ENCODE results near the gene SEPTIN2.

The SEPTIN2 gene

DNA sequence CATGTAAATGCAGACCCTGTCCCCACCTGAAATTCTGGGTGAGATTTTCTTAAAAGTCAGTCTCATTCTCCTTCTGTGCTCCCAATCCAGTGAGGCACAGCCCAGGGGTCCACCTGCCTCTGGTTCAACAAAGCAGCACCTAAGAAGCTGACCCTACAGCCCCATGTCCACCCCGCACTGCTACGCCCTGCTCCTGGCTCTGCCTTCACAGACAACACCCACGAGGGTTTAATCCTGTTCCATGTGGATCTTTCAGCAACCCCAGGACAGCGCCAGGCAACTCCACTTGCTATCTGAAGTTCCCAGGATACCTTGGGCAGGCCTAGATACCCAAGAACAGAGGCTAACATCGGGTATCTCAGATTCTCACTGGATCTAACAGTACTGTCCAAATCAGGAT lies 45.2 kb upstream of the SEPTIN2 start:
- no peak overlapping the region for H2BK15ac ChIP-seq (replicated peaks; ENCODE audit: low read depth)
- no peak overlapping the region for H3K4me3 ChIP-seq (ENCODE audit: low read length)
- no CpG with 5 or more reads among the region's 5 CpGs for WGBS (ENCODE audit: extremely low coverage, insufficient coverage, low lambda C conversion rate)
- no peak overlapping the region for H4K5ac ChIP-seq (ENCODE audit: low read length)
- no peak overlapping the region for H2AK5ac ChIP-seq (ENCODE audit: low read length)
- peaks cover 11% of the 10 kb centered on the region for H3K36me3 ChIP-seq (ENCODE audit: control insufficient read depth, insufficient read depth, low read length)
- peak overlapping the region; percentile 13 for H3K9ac ChIP-seq (ENCODE audit: low read length)
- H3K23ac ChIP-seq (ENCODE audit: low read length), result no peak overlapping the region
- H3K27ac ChIP-seq (ENCODE audit: low read depth, low read length), result no peak overlapping the region
- no peak overlapping the region for H3K4ac ChIP-seq (ENCODE audit: low read depth, low read length)
- H3K4me1 ChIP-seq (ENCODE audit: control insufficient read depth, low read depth, low read length), result peaks cover 5% of the 10 kb centered on the region
- H3K79me2 ChIP-seq (ENCODE audit: control insufficient read depth, insufficient read depth, low read length), result peaks cover 61% of the 10 kb centered on the region
- H4K8ac ChIP-seq (ENCODE audit: low read depth, low read length), result no peak overlapping the region
- H2BK5ac ChIP-seq (ENCODE audit: low read length), result no peak overlapping the region
- DNase-seq, result no peak
- no peaks in the 10 kb centered on the region for H3K27me3 ChIP-seq (ENCODE audit: insufficient read depth, low read length, poor library complexity)
- H3K79me1 ChIP-seq (ENCODE audit: low read length), result peaks cover 41% of the 10 kb centered on the region
- no peak overlapping the region for H3K18ac ChIP-seq (ENCODE audit: low read length)
- H2BK120ac ChIP-seq (ENCODE audit: low read depth, low read length), result no peak overlapping the region
- peak overlapping the region; percentile 8 for H3K56ac ChIP-seq (ENCODE audit: low read length)
- no peak overlapping the region for H3K4me2 ChIP-seq (ENCODE audit: low read length)

DNA sequence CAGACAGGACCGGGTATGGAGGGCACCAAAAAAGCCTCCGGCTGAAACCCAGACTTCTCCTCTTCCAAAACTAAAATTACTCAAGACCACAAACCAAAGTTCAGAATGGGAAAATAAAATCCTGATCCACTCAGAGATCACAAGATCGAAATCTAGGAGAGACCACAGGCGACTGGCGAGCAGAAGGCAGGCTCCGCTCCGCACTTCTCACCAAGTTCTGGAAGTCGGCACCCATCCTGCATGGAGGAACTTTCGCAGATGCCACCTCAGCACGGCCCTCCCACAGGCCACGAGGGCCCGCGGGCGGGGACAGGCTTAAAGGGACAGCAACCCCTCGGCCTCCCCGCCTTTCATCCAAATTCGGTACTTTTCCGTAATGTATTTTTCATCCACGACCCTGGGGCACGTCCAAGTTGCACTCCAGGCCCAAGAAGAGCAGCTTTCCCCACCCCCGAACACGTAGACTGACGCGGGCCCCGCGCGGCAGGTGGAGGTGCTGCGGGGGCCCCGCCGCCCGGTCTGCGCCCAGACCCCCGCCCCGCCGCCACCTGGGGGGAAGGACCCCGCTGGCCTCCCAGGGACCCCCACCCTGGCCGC lies 43.9 kb upstream of the SEPTIN2 start:
- peak overlapping the region; percentile 73 for H3K4me2 ChIP-seq (ENCODE audit: low read length)
- DNase-seq, result peak; percentile 57
- H3K4ac ChIP-seq (ENCODE audit: low read depth, low read length), result peak overlapping the region; percentile 97
- H3K27me3 ChIP-seq (ENCODE audit: insufficient read depth, low read length, poor library complexity), result no peaks in the 10 kb centered on the region
- no peak overlapping the region for H4K5ac ChIP-seq (ENCODE audit: low read length)
- no peak overlapping the region for H3K27ac ChIP-seq (ENCODE audit: low read depth, low read length)
- no peak overlapping the region for H2BK15ac ChIP-seq (replicated peaks; ENCODE audit: low read depth)
- no CpG with 5 or more reads among the region's 37 CpGs for WGBS (ENCODE audit: extremely low coverage, insufficient coverage, low lambda C conversion rate)
- H2AK5ac ChIP-seq (ENCODE audit: low read length), result no peak overlapping the region
- peak overlapping the region; percentile 71 for H3K4me3 ChIP-seq (ENCODE audit: low read length)
- H3K36me3 ChIP-seq (ENCODE audit: control insufficient read depth, insufficient read depth, low read length), result peaks cover 3% of the 10 kb centered on the region
- H3K18ac ChIP-seq (ENCODE audit: low read length), result peak overlapping the region; percentile 99
- peaks cover 57% of the 10 kb centered on the region for H3K79me2 ChIP-seq (ENCODE audit: control insufficient read depth, insufficient read depth, low read length)
- H4K8ac ChIP-seq (ENCODE audit: low read depth, low read length), result no peak overlapping the region
- H3K4me1 ChIP-seq (ENCODE audit: control insufficient read depth, low read depth, low read length), result peaks cover 5% of the 10 kb centered on the region
- H2BK5ac ChIP-seq (ENCODE audit: low read length), result no peak overlapping the region
- H2BK120ac ChIP-seq (ENCODE audit: low read depth, low read length), result no peak overlapping the region
- no peak overlapping the region for H3K23ac ChIP-seq (ENCODE audit: low read length)
- peaks cover 34% of the 10 kb centered on the region for H3K79me1 ChIP-seq (ENCODE audit: low read length)
- peak overlapping the region; percentile 84 for H3K9ac ChIP-seq (ENCODE audit: low read length)
- peak overlapping the region; percentile 88 for H3K56ac ChIP-seq (ENCODE audit: low read length)

DNA sequence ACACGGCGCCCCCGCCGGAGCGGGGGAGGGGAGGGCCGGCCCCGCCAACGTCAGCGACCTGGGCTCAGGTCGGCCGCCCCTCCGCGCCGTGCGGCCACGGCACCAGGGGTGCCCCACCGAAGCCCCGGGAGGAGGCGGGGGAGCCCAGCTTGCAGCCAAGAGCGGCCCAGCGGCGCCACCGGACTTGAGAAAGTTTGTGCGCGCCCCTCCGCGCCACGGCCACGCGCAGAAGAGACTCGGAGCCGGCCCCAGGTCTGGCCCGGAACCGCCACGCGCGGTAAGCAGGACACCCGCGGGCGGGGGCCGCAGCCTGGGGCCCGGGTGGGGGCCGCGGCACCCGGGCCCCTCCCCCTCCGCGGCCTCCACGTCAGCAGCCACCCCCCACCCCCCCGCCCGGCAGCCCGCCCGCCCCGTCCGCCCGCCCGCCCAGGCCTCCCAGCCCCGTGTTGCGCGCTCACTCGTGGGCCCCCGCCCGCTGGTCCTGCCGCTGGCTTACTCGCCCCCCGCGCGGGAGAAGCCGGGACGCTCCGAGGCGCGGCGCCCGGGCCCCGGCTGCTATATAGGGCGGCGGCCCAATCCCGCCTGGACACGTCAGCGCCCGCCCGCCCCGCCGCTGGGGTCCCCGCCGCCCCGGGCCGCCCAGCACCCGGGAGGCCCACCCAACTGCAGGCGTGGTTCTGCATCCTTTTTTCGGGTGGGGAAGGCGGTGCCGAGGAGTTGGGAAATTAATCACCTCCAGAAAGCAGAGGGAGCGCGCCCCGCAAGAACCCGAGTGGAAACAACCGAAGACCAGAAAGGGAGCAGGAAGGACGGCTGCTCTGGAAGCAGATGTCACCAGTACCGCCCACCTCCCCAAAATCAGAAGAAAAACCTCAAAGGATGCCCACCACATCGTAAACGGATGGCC lies 43.2 kb upstream of the SEPTIN2 start:
- DNase-seq, result peak; percentile 45
- H3K4me2 ChIP-seq (ENCODE audit: low read length), result peak overlapping the region; percentile 74
- WGBS (ENCODE audit: extremely low coverage, insufficient coverage, low lambda C conversion rate), result no CpG with 5 or more reads among the region's 102 CpGs
- H3K79me1 ChIP-seq (ENCODE audit: low read length), result peaks cover 30% of the 10 kb centered on the region
- H4K5ac ChIP-seq (ENCODE audit: low read length), result no peak overlapping the region
- H3K23ac ChIP-seq (ENCODE audit: low read length), result no peak overlapping the region
- H2BK5ac ChIP-seq (ENCODE audit: low read length), result no peak overlapping the region
- peak overlapping the region; percentile 21 for H2BK120ac ChIP-seq (ENCODE audit: low read depth, low read length)
- peak overlapping the region; percentile 71 for H3K4me3 ChIP-seq (ENCODE audit: low read length)
- H3K9ac ChIP-seq (ENCODE audit: low read length), result peak overlapping the region; percentile 84
- no peak overlapping the region for H4K8ac ChIP-seq (ENCODE audit: low read depth, low read length)
- peak overlapping the region; percentile 88 for H3K56ac ChIP-seq (ENCODE audit: low read length)
- peak overlapping the region; percentile 99 for H3K18ac ChIP-seq (ENCODE audit: low read length)
- H3K79me2 ChIP-seq (ENCODE audit: control insufficient read depth, insufficient read depth, low read length), result peaks cover 53% of the 10 kb centered on the region
- H3K4ac ChIP-seq (ENCODE audit: low read depth, low read length), result peak overlapping the region; percentile 97
- H3K27ac ChIP-seq (ENCODE audit: low read depth, low read length), result peak overlapping the region; percentile 38
- no peak overlapping the region for H2BK15ac ChIP-seq (replicated peaks; ENCODE audit: low read depth)
- H3K4me1 ChIP-seq (ENCODE audit: control insufficient read depth, low read depth, low read length), result peaks cover 5% of the 10 kb centered on the region
- H3K27me3 ChIP-seq (ENCODE audit: insufficient read depth, low read length, poor library complexity), result no peaks in the 10 kb centered on the region
- no peak overlapping the region for H2AK5ac ChIP-seq (ENCODE audit: low read length)
- peaks cover 3% of the 10 kb centered on the region for H3K36me3 ChIP-seq (ENCODE audit: control insufficient read depth, insufficient read depth, low read length)

DNA sequence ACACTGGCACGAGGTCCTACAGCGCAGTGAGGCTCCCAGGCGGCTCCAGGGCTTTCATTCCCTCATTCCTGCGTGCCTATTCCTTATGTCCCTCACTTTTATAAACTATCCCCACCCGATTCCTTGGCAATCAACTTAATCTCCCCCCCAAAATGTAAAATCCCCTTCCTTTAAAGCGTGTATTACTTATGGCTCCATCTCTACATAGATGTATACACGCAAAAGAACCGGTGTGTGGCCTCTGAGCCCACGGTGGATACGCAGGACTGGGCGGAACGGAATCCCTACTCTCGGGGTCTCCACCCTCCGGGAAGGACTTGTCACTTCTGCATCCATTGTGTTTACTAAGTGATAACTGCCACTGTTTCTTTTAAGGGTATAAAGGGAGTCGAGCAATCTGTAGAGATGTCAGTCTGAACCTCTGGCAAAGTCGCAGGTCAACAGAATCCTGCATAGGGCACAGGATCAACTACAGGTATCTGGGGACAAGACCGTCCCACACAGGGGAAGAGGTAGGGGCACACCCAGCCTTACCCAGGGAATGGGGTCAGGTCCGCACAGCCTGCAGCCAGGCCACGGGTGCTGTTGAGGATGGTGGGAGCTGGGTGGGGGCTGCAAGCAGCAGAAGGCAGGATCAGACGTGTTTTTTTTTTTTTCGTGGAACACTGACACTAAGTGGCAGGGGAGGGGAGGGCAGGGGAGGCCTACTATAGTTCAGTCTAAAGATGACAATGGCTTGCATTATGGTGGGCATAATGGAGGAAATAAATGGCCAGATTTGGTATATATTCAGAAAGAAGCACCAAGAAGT lies 42.3 kb upstream of the SEPTIN2 start:
- Histone ChIP-seq H2BK5ac (ENCODE audit: low read length) (no peak overlapping the region), H3K79me1 (ENCODE audit: low read length) (peaks cover 26% of the 10 kb centered on the region), H3K36me3 (ENCODE audit: control insufficient read depth, insufficient read depth, low read length) (no peaks in the 10 kb centered on the region), H3K4me2 (ENCODE audit: low read length) (peak overlapping the region; percentile 74), H2BK15ac (replicated peaks; ENCODE audit: low read depth) (no peak overlapping the region), H3K4me1 (ENCODE audit: control insufficient read depth, low read depth, low read length) (peaks cover 5% of the 10 kb centered on the region), H2BK120ac (ENCODE audit: low read depth, low read length) (no peak overlapping the region), H3K79me2 (ENCODE audit: control insufficient read depth, insufficient read depth, low read length) (peaks cover 53% of the 10 kb centered on the region), H3K27me3 (ENCODE audit: insufficient read depth, low read length, poor library complexity) (no peaks in the 10 kb centered on the region), H3K18ac (ENCODE audit: low read length) (no peak overlapping the region), H3K27ac (ENCODE audit: low read depth, low read length) (no peak overlapping the region), H3K4me3 (ENCODE audit: low read length) (no peak overlapping the region), H4K8ac (ENCODE audit: low read depth, low read length) (no peak overlapping the region), H2AK5ac (ENCODE audit: low read length) (no peak overlapping the region), H3K23ac (ENCODE audit: low read length) (no peak overlapping the region), H3K56ac (ENCODE audit: low read length) (peak overlapping the region; percentile 80), H3K4ac (ENCODE audit: low read depth, low read length) (no peak overlapping the region), H3K9ac (ENCODE audit: low read length) (peak overlapping the region; percentile 70), H4K5ac (ENCODE audit: low read length) (no peak overlapping the region)
- peak; percentile 25 for DNase-seq
- no CpG with 5 or more reads among the region's 21 CpGs for WGBS (ENCODE audit: extremely low coverage, insufficient coverage, low lambda C conversion rate)

DNA sequence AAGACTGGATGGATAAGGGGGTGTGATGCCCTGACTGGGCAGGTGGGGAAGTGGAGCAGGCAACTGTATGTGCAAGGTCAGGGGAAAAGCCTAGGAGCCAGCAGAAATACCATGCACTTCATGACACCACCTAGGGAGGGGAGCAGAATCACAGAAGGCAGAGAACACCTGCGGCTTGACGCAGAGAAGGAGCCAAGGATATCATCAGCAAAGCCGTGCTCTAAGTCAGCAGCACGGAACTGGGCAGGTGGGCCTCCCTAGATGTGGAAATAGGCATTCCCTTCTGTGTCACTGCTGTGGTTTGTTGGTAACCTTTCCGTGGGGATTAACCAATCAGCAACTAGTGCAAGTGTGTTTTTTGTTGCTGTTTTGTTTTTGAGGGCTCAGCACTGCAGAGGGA lies 41.6 kb upstream of the SEPTIN2 start:
- Histone ChIP-seq H3K56ac (ENCODE audit: low read length) (no peak overlapping the region), H3K27me3 (ENCODE audit: insufficient read depth, low read length, poor library complexity) (no peaks in the 10 kb centered on the region), H3K4me3 (ENCODE audit: low read length) (no peak overlapping the region), H3K4ac (ENCODE audit: low read depth, low read length) (no peak overlapping the region), H2AK5ac (ENCODE audit: low read length) (no peak overlapping the region), H3K23ac (ENCODE audit: low read length) (no peak overlapping the region), H3K9ac (ENCODE audit: low read length) (no peak overlapping the region), H3K4me1 (ENCODE audit: control insufficient read depth, low read depth, low read length) (peaks cover 5% of the 10 kb centered on the region), H2BK15ac (replicated peaks; ENCODE audit: low read depth) (no peak overlapping the region), H3K18ac (ENCODE audit: low read length) (no peak overlapping the region), H3K4me2 (ENCODE audit: low read length) (no peak overlapping the region), H3K79me1 (ENCODE audit: low read length) (peaks cover 22% of the 10 kb centered on the region), H3K36me3 (ENCODE audit: control insufficient read depth, insufficient read depth, low read length) (no peaks in the 10 kb centered on the region), H3K27ac (ENCODE audit: low read depth, low read length) (no peak overlapping the region), H2BK120ac (ENCODE audit: low read depth, low read length) (no peak overlapping the region), H4K8ac (ENCODE audit: low read depth, low read length) (no peak overlapping the region), H3K79me2 (ENCODE audit: control insufficient read depth, insufficient read depth, low read length) (peaks cover 51% of the 10 kb centered on the region), H2BK5ac (ENCODE audit: low read length) (no peak overlapping the region), H4K5ac (ENCODE audit: low read length) (no peak overlapping the region)
- WGBS (ENCODE audit: extremely low coverage, insufficient coverage, low lambda C conversion rate), result no CpG with 5 or more reads among the region's 5 CpGs
- peak; percentile 59 for DNase-seq
